GM12878 (cell line): ENCODE measurements around the gene ENSA. TPM values are rescaled to one million over a fixed set of nuclear protein-coding genes. Genes with fewer than 3 reads are reported as not detected.

Experiments used
- ATAC-seq: fragments of 200-7000 bp; cut with Tn5 transposase; 3 replicates; pipeline ENCODE4 v1.9.1; 2020; ENCODE audit warnings: mild to moderate bottlenecking, moderate library complexity
- BruUV-seq: library from RNA; stranded (reverse); fragments of 400-500 nt; replicated peaks from 2 replicates; lab custom pipeline; 2021; lab: Mats Ljungman, UMichigan
- CTCF ChIA-PET: fragments of 300-600 bp; sonication (Branson Sonifier 250); formaldehyde crosslinking; extraction: SDS; loops from one replicate; lab custom pipeline; 2021; ENCODE audit warnings: inconsistent platforms; lab: Yijun Ruan, JAX
- POLR2A ChIA-PET: fragments of 350-600 bp; formaldehyde crosslinking; extraction: SDS; loops from one replicate; lab custom pipeline; 2021; ENCODE audit warnings: inconsistent platforms; lab: Charles Lee
- RAD21 ChIA-PET: fragments of 300-600 bp; sonication (Branson Sonifier 250); formaldehyde crosslinking; loops from one replicate; lab custom pipeline; 2023; ENCODE audit warnings: antibody characterized with exemption; ENCODE audit not compliant: unreplicated experiment; lab: Charles Lee
- SMC1A ChIA-PET: fragments of 300-600 bp; sonication (Branson Sonifier 250); formaldehyde crosslinking; loops from one replicate; lab custom pipeline; 2023; ENCODE audit not compliant: unreplicated experiment, uncharacterized antibody; lab: Charles Lee
- DNase-seq: peaks from one replicate; pipeline ENCODE4 v3.0.0-alpha.2; 2011; ENCODE audit warnings: low read depth, low spot score
- FAIRE-seq: peaks from 3 replicates; lab custom pipeline; 2011; peaks lifted over from hg19 to GRCh38; lab: Jason Lieb, UNC
- H2AFZ ChIP-seq: 2 replicates; pipeline ENCODE4 v1.6.0; 2011; ENCODE audit warnings: low read depth, low read length, control low read depth; ENCODE audit not compliant: control insufficient read depth
- H3K27ac ChIP-seq: 2 replicates; pipeline ENCODE4 v1.5.1; 2011; ENCODE audit warnings: control low read depth; ENCODE audit not compliant: control insufficient read depth, insufficient read depth
- H3K27me3 ChIP-seq, 2 experiments: replicated peaks in 1 of 2; 2 replicates each; pipeline versions ENCODE4 v1.6.0 to v1.6.1; 2011; ENCODE audit warnings: low read length in 1 of 2; ENCODE audit not compliant: control insufficient read depth in 2 of 2, insufficient read depth in 2 of 2
- H3K36me3 ChIP-seq, 2 experiments: 2 replicates each; pipeline ENCODE4 v1.5.1; 2011; ENCODE audit warnings: low read length in 1 of 2; ENCODE audit not compliant: control insufficient read depth in 2 of 2, insufficient read depth in 2 of 2
- H3K4me1 ChIP-seq: 2 replicates; pipeline ENCODE4 v1.6.1; 2011; ENCODE audit warnings: mild to moderate bottlenecking, low read length, moderate library complexity, mixed read lengths; ENCODE audit not compliant: control insufficient read depth, insufficient read depth
- H3K4me2 ChIP-seq: 2 replicates; pipeline ENCODE4 v1.6.0; 2011; ENCODE audit warnings: control low read depth; ENCODE audit not compliant: control insufficient read depth, insufficient read depth
- H3K4me3 ChIP-seq: fragments of 200-600 bp; sonication (generic); 2 replicates; pipeline ENCODE4 v1.5.1; 2016
- H3K79me2 ChIP-seq: 2 replicates; pipeline ENCODE4 v1.6.0; 2011; ENCODE audit warnings: low read length; ENCODE audit not compliant: control insufficient read depth, insufficient read depth
- H3K9ac ChIP-seq: 2 replicates; pipeline ENCODE4 v1.8.0; 2011; ENCODE audit warnings: low read length, control low read depth, mixed read lengths; ENCODE audit not compliant: control insufficient read depth, insufficient read depth
- H3K9me3 ChIP-seq: replicated peaks from 3 replicates; pipeline ENCODE4 v1.5.1; 2011; ENCODE audit warnings: mild to moderate bottlenecking, low read length; ENCODE audit not compliant: control insufficient read depth, insufficient read depth
- H4K20me1 ChIP-seq: 2 replicates; pipeline ENCODE4 v1.6.0; 2011; ENCODE audit not compliant: control insufficient read depth, insufficient read depth
- BHLHE40 ChIP-seq, 2 experiments: fragments of 450-650 bp in 1 of 2; IDR thresholded peaks; 2 replicates each; pipeline ENCODE4 v1.6.1; 2011 to 2017; ENCODE audit warnings: low read depth in 2 of 2, borderline replicate concordance in 1 of 2, improper control_type of control experiment in 1 of 2, low read length in 1 of 2, mild to moderate bottlenecking in 1 of 2
- FOXM1 ChIP-seq: IDR thresholded peaks from 2 replicates; pipeline ENCODE4 v1.6.1; 2012; ENCODE audit warnings: low read depth, mild to moderate bottlenecking, inconsistent platforms, low read length, moderate library complexity
- HCFC1 ChIP-seq: fragments of 150-350 bp; IDR thresholded peaks from 2 replicates; pipeline ENCODE4 v1.6.1; 2014; ENCODE audit warnings: low read length
- KAT2A ChIP-seq: conservative IDR thresholded peaks from 2 replicates; pipeline ENCODE4 v1.6.1; 2011; ENCODE audit warnings: low read depth, low read length; ENCODE audit not compliant: control insufficient read depth
- MEF2A ChIP-seq: IDR thresholded peaks from 2 replicates; pipeline ENCODE4 v1.6.1; 2011; ENCODE audit warnings: low read depth, mild to moderate bottlenecking, low read length, moderate library complexity; ENCODE audit not compliant: insufficient read depth
- MXI1 ChIP-seq: fragments of 150-350 bp; IDR thresholded peaks from 2 replicates; pipeline ENCODE4 v1.6.1; 2011; ENCODE audit warnings: low read depth, mild to moderate bottlenecking, inconsistent platforms, low read length, improper control_type of control experiment
- MYC ChIP-seq: IDR thresholded peaks from 2 replicates; pipeline ENCODE4 v1.6.1; 2011; ENCODE audit warnings: mild to moderate bottlenecking, low read length, moderate library complexity, inconsistent platforms; ENCODE audit not compliant: insufficient read depth, insufficient replicate concordance, insufficient read length, severe bottlenecking
- NR2C2 ChIP-seq: IDR thresholded peaks from 2 replicates; pipeline ENCODE4 v1.6.1; 2011; ENCODE audit warnings: borderline replicate concordance, low read depth; ENCODE audit not compliant: control insufficient read depth, insufficient read length
- SIX5 ChIP-seq: IDR thresholded peaks from 2 replicates; pipeline ENCODE4 v1.6.1; 2011; ENCODE audit warnings: mild to moderate bottlenecking, low read depth, low read length, moderate library complexity; ENCODE audit not compliant: severe bottlenecking
- SMAD5 ChIP-seq: IDR thresholded peaks from 2 replicates; pipeline ENCODE4 v1.6.1; 2016; ENCODE audit warnings: antibody characterized with exemption, low read depth
- TCF7 ChIP-seq: IDR thresholded peaks from 2 replicates; pipeline ENCODE4 v1.6.1; 2014; ENCODE audit warnings: antibody characterized with exemption, borderline replicate concordance
- ZZZ3 ChIP-seq: IDR thresholded peaks from 2 replicates; pipeline ENCODE4 v1.6.1; 2011; ENCODE audit warnings: low read depth; ENCODE audit not compliant: control insufficient read depth, insufficient read length
- WGBS: methylation state at CpG from one replicate; pipeline ENCODE4 v1.1.6; 2016; ENCODE audit warnings: low lambda C conversion rate; ENCODE audit not compliant: insufficient replicate concordance, insufficient coverage; ENCODE audit errors: missing lambda C conversion rate; 5-methylcytosine and 5-hydroxymethylcytosine counted together
- in situ Hi-C: fragments of 300-500 bp; cut with MboI; formaldehyde crosslinking; loops from 9 replicates; pipeline ENCODE4 v1.14.3; 2018; ENCODE audit warnings: mixed read lengths
- intact Hi-C: fragments of 100-400 bp; cut with micrococcal nuclease; formaldehyde crosslinking; loops from one replicate; pipeline ENCODE4 v1.14.2; 2022; ENCODE audit not compliant: unreplicated experiment
- polyA plus RNA-seq, 11 experiments: library from polyadenylated mRNA; depleted of rRNA in 4 of 11; unstranded in 6 of 11; stranded (reverse) in 5 of 11; fragments of >200 nt; fragmentation: Nextera tagmentation in 4 of 11; fragmentation: Illumina TruSeq in 1 of 11; extraction: Ambion mirVana in 4 of 11; extraction: Trizol in 1 of 11; gene quantifications; 1 replicate in 1 of 11; 2 replicates in 10 of 11; pipeline versions ENCODE4 v1.2.1 to v1.2.3, GENCODE V29; 2011 to 2016; ENCODE audit warnings: inconsistent platforms in 2 of 11, missing spikeins in 2 of 11, low read depth in 1 of 11
- total RNA-seq, 4 experiments: library from RNA; depleted of rRNA in 3 of 4; stranded (reverse); fragments of >200 nt in 3 of 4; fragmentation: Illumina TruSeq in 1 of 4; extraction: Trizol in 1 of 4; gene quantifications; 2 replicates each; pipeline versions ENCODE4 v1.2.1 to v1.2.3, GENCODE V29; 2013 to 2021
- TF ChIP-seq, protein P1 (sequence below): fragments of 450-650 bp; IDR thresholded peaks from 2 replicates; pipeline ENCODE4 v1.6.1; 2017; ENCODE audit warnings: mild to moderate bottlenecking, moderate library complexity
- TF ChIP-seq, protein P2 (sequence below): IDR thresholded peaks from 2 replicates; pipeline ENCODE4 v1.6.1; 2011; ENCODE audit warnings: mild to moderate bottlenecking, low read depth, low read length, moderate library complexity; ENCODE audit not compliant: insufficient replicate concordance

The ENSA gene
- total and polyA plus RNA-seq, 10 of the 15 experiments (the other 5 are each of a cell fraction or from before 2014, with no cell fraction given) = 56.1 to 605 (median 143) TPM

GRCh38 chr1:150579110-150579944, 50.1 kb downstream of the ENSA start, which contains the start of gene MCL1:
Gene MCL1 (minus strand): TSS chr1:150579610. CDS start chr1:150579530, 80 bp downstream.
- H3K9ac ChIP-seq = peak within 1 kb of the TSS; percentile 93
- ATAC-seq = peak; percentile 90
- no TSS peak for BruUV-seq
- RAD21 ChIA-PET = interaction anchor here (0.8 to 14.4 kb wide), 16 partner anchors 10 to 295 kb away, joined by 3 to 387 read pairs (median 5); partner anchors contain the start of genes ENSA, FALEC and GOLPH3L
- H3K36me3 ChIP-seq = peaks cover 4 to 5% of the 10 kb centered on the region in 2 experiments; a peak in 3 of 4 replicates
- SMC1A ChIA-PET = interaction anchor here (0.7 to 13.6 kb wide), 14 partner anchors 9 to 216 kb away, joined by 3 to 388 read pairs (median 5); partner anchors contain the start of genes CTSS, ENSA and GOLPH3L
- H3K4me1 ChIP-seq = peaks cover 3% of the 10 kb centered on the region; the same call in 1 of the 2 replicates
- in situ Hi-C loops (no loop called here), intact Hi-C loops (loop anchor here (1.0 to 2.0 kb wide), 3 partner anchors 17 to 50 kb away; partner anchors contain the start of gene ENSA)
- H3K9me3 ChIP-seq = no peaks in the 10 kb centered on the region
- WGBS = under 1% methylated on average over 71 of the region's 94 CpGs
- H2AFZ ChIP-seq = peak within 1 kb of the TSS; percentile 68
- peaks cover 12% of the 10 kb centered on the region for H4K20me1 ChIP-seq
- peaks cover 59% of the 10 kb centered on the region for H3K79me2 ChIP-seq
- peak within 1 kb of the TSS; percentile 96 for H3K27ac ChIP-seq
- H3K4me3 ChIP-seq = peak within 1 kb of the TSS; percentile 85
- peak within 1 kb of the TSS; percentile 57 for H3K4me2 ChIP-seq
- POLR2A ChIA-PET = interaction anchor here (0.6 to 10.5 kb wide), 13 partner anchors 10 to 482 kb away, joined by 3 to 324 read pairs (median 7); partner anchors contain the start of genes ENSA and RPRD2
- no peak for FAIRE-seq
- H3K27me3 ChIP-seq = no peaks in the 10 kb centered on the region
- peak; percentile 69 for DNase-seq
- CTCF ChIA-PET = interaction anchor here (0.8 to 16.3 kb wide), 9 partner anchors 8 to 278 kb away, joined by 3 to 289 read pairs (median 3); partner anchors contain the start of gene ENSA
- TF ChIP-seq TCF7 (no peak; the same call in 1 of the 2 replicates), SMAD5 (peak; percentile 97), NR2C2 (no peak), ZZZ3 (no peak), SIX5 (no peak), BHLHE40 (IDR thresholded peaks at IDR 0.05; ENCODE audit: borderline replicate concordance in 1 of 2, low read depth in 2 of 2, low read length in 1 of 2) (peak; percentile 79 to 83), MEF2A (no peak), MYC (no peak), HCFC1 (0 out of 2 replicates have a peak, but pooled peaks have one; percentile 34), MXI1 (peak; percentile 71), FOXM1 (no peak), KAT2A (no peak)
- TF ChIP-seq, protein P1, sequence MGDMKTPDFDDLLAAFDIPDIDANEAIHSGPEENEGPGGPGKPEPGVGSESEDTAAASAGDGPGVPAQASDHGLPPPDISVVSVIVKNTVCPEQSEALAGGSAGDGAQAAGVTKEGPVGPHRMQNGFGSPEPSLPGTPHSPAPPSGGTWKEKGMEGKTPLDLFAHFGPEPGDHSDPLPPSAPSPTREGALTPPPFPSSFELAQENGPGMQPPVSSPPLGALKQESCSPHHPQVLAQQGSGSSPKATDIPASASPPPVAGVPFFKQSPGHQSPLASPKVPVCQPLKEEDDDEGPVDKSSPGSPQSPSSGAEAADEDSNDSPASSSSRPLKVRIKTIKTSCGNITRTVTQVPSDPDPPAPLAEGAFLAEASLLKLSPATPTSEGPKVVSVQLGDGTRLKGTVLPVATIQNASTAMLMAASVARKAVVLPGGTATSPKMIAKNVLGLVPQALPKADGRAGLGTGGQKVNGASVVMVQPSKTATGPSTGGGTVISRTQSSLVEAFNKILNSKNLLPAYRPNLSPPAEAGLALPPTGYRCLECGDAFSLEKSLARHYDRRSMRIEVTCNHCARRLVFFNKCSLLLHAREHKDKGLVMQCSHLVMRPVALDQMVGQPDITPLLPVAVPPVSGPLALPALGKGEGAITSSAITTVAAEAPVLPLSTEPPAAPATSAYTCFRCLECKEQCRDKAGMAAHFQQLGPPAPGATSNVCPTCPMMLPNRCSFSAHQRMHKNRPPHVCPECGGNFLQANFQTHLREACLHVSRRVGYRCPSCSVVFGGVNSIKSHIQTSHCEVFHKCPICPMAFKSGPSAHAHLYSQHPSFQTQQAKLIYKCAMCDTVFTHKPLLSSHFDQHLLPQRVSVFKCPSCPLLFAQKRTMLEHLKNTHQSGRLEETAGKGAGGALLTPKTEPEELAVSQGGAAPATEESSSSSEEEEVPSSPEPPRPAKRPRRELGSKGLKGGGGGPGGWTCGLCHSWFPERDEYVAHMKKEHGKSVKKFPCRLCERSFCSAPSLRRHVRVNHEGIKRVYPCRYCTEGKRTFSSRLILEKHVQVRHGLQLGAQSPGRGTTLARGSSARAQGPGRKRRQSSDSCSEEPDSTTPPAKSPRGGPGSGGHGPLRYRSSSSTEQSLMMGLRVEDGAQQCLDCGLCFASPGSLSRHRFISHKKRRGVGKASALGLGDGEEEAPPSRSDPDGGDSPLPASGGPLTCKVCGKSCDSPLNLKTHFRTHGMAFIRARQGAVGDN = peak; percentile 91; the same call in 1 of the 2 replicates
- TF ChIP-seq, protein P2, sequence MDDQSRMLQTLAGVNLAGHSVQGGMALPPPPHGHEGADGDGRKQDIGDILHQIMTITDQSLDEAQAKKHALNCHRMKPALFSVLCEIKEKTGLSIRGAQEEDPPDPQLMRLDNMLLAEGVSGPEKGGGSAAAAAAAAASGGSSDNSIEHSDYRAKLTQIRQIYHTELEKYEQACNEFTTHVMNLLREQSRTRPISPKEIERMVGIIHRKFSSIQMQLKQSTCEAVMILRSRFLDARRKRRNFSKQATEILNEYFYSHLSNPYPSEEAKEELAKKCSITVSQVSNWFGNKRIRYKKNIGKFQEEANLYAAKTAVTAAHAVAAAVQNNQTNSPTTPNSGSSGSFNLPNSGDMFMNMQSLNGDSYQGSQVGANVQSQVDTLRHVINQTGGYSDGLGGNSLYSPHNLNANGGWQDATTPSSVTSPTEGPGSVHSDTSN = no peak
